Epidermal melanocyte (primary cell): ENCODE measurements around the gene FRAS1.
"Not testable (repeated sequence)": the region's sequence is repeated elsewhere in the genome, so short reads cannot be mapped to it uniquely, and the experiment has no call there.

Source experiments
- DNase-seq: peaks from one replicate; pipeline ENCODE4 v3.0.0; 2011; ENCODE audit warnings: low spot score; ENCODE audit not compliant: insufficient read length

Gene FRAS1

GRCh38 chr4:78545275-78546246 is 488.4 kb downstream of the FRAS1 start:
- peak; percentile 57 for DNase-seq

GRCh38 chr4:78547899-78548298 is 490.8 kb downstream of the FRAS1 start:
- not testable (repeated sequence) for DNase-seq

GRCh38 chr4:78548889-78549288 is 491.8 kb downstream of the FRAS1 start:
- not testable (repeated sequence) for DNase-seq

GRCh38 chr4:78551420-78552351 is 494.6 kb downstream of the FRAS1 start, which contains the start of gene ANXA3:
Gene ANXA3, plus strand, starts transcription at chr4:78551770. Its CDS starts 2,704 bp downstream, at chr4:78554474.
- DNase-seq, result no peak

- DNase-seq, result no peak
Measured at GRCh38 chr4:78552389-78553042, 495.4 kb downstream of the FRAS1 start.

GRCh38 chr4:78553043-78553396 is 495.9 kb downstream of the FRAS1 start:
- no peak for DNase-seq

- no peak for DNase-seq
Measured at GRCh38 chr4:78553529-78554060, 496.5 kb downstream of the FRAS1 start.

GRCh38 chr4:78556665-78557064 is 499.5 kb downstream of the FRAS1 start:
- DNase-seq, result no peak

GRCh38 chr4:78557841-78558240 is 500.7 kb downstream of the FRAS1 start:
- no peak for DNase-seq

- no peak for DNase-seq
Measured at GRCh38 chr4:78558410-78558809, 501.3 kb downstream of the FRAS1 start.

GRCh38 chr4:78560296-78560963 is 503.3 kb downstream of the FRAS1 start:
- no peak for DNase-seq

GRCh38 chr4:78561677-78562076 is 504.6 kb downstream of the FRAS1 start:
- no peak for DNase-seq

- no peak for DNase-seq
Measured at GRCh38 chr4:78562687-78563086, 505.6 kb downstream of the FRAS1 start.

- no peak for DNase-seq
Measured at GRCh38 chr4:78565971-78566372, 508.8 kb downstream of the FRAS1 start.

GRCh38 chr4:78566834-78567499 is 509.8 kb downstream of the FRAS1 start:
- no peak for DNase-seq

- no peak for DNase-seq
Measured at GRCh38 chr4:78567500-78568060, 510.5 kb downstream of the FRAS1 start.

GRCh38 chr4:78568640-78569305 is 511.6 kb downstream of the FRAS1 start:
- DNase-seq, result no peak

- DNase-seq, result no peak
Measured at GRCh38 chr4:78569306-78569821, 512.2 kb downstream of the FRAS1 start.

- no peak for DNase-seq
Measured at GRCh38 chr4:78570117-78570516, 513.0 kb downstream of the FRAS1 start.
